Measurements from ENCODE around the gene LPAR1.

The LPAR1 gene

GRCh38 chr9:111037356-111037707, 938 bp downstream of the LPAR1 start:
- peak; percentile 38 for DNase-seq

GRCh38 chr9:111036946-111037345, 1.3 kb downstream of the LPAR1 start:
- DNase-seq = peak; percentile 41

- peak; percentile 76 for DNase-seq
These were observed 1.9 kb downstream of the LPAR1 start for GRCh38 chr9:111036429-111036789.

- DNase-seq = peak; percentile 2
These were observed 2.5 kb downstream of the LPAR1 start for GRCh38 chr9:111035543-111036428.

GRCh38 chr9:111034898-111035539, 3.3 kb downstream of the LPAR1 start:
- no peak for DNase-seq

- DNase-seq = no peak
These were observed 3.9 kb downstream of the LPAR1 start for GRCh38 chr9:111034170-111034897.

GRCh38 chr9:111030492-111030891, 7.8 kb downstream of the LPAR1 start:
- DNase-seq = no peak

- no peak for DNase-seq
These were observed 9.0 kb downstream of the LPAR1 start for GRCh38 chr9:111029260-111029659.

GRCh38 chr9:111027798-111028197, 10.5 kb downstream of the LPAR1 start:
- no peak for DNase-seq

GRCh38 chr9:111023128-111023527, 15.1 kb downstream of the LPAR1 start:
- DNase-seq = no peak

GRCh38 chr9:111020594-111020993, 17.7 kb downstream of the LPAR1 start:
- no peak for DNase-seq

GRCh38 chr9:111016426-111017045, 21.7 kb downstream of the LPAR1 start:
- no peak for DNase-seq

- peak; percentile 17 for DNase-seq
These were observed 22.3 kb downstream of the LPAR1 start for GRCh38 chr9:111016016-111016415.

- no peak for DNase-seq
These were observed 24.6 kb downstream of the LPAR1 start for GRCh38 chr9:111013707-111014106.

GRCh38 chr9:111013250-111013649, 25.0 kb downstream of the LPAR1 start:
- no peak for DNase-seq

- no peak for DNase-seq
These were observed 29.9 kb downstream of the LPAR1 start for GRCh38 chr9:111008158-111009075.

- DNase-seq = no peak
These were observed 32.4 kb downstream of the LPAR1 start for GRCh38 chr9:111005746-111006470.

- DNase-seq = no peak
These were observed 33.3 kb downstream of the LPAR1 start for GRCh38 chr9:111004936-111005335.

- no peak for DNase-seq
These were observed 35.1 kb downstream of the LPAR1 start for GRCh38 chr9:111003182-111003581.

GRCh38 chr9:111001526-111001925, 36.7 kb downstream of the LPAR1 start:
- no peak for DNase-seq

GRCh38 chr9:111000202-111000601, 38.1 kb downstream of the LPAR1 start:
- no peak for DNase-seq

GRCh38 chr9:110999379-110999778, 38.9 kb downstream of the LPAR1 start:
- no peak for DNase-seq
